IPS DF 4.7 (cell line): ENCODE measurements around the gene FBXO38.

ENCODE experiments used
- DNase-seq: peaks from one replicate; pipeline ENCODE4 v3.0.0-alpha.2; 2013; ENCODE audit warnings: low spot score; ENCODE audit errors: extremely low read depth

The FBXO38 gene

DNA sequence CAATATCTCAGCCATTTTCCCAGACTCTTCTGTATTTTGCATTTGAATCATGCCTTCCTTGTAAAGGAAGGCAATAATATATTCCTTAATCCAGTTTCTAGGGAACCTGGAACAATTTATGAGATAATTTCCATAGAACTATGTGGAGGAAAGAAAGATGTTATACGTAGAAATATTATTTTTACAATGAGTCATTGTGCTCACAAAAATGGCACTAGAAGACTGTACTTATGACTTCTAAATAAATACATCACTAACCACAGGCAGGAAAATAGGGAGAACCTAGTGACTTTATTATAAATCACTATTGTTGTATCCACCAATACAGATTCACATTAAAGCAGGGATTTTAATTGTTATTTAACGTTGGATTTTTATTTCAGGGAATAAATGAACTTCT, 87.6 kb downstream of the FBXO38 start:
- DNase-seq, result no peak

DNA sequence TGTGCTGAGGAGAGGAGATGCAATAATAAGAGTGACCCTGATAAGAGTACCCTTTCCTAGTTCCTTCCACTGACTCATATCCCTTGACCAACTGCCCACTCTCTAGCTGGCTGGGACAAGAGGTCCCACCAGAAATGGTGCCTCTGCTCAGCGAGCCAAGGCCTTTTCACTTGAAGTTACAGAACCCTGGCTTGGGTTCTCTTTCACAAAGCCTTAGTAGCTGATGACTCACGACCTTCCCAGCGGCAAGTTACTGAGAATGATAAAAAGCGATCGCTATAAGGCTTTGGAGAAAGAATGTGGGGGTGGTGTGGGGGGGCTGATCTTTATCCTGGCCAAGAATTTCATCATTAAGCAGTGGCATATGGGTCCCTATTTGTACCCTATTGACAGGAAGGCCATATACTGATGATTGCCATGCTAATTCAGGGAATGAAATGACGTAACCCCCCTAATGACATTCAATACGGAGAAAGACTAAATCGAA, 90.3 kb downstream of the FBXO38 start:
- DNase-seq, result no peak

GRCh38 chr5:148476302-148476701, 92.5 kb downstream of the FBXO38 start:
- DNase-seq, result no peak

- no peak for DNase-seq
Observed at GRCh38 chr5:148477429-148477828, 93.7 kb downstream of the FBXO38 start.

GRCh38 chr5:148482196-148482595, 98.4 kb downstream of the FBXO38 start:
- no peak for DNase-seq

- DNase-seq, result peak; percentile 64
Observed at GRCh38 chr5:148482697-148483462, 99.1 kb downstream of the FBXO38 start.

- no peak for DNase-seq
Observed at GRCh38 chr5:148483750-148484149, 100.0 kb downstream of the FBXO38 start.

- DNase-seq, result no peak
Observed at GRCh38 chr5:148484651-148485050, 100.9 kb downstream of the FBXO38 start.

GRCh38 chr5:148486456-148486855, 102.7 kb downstream of the FBXO38 start:
- no peak for DNase-seq

DNA sequence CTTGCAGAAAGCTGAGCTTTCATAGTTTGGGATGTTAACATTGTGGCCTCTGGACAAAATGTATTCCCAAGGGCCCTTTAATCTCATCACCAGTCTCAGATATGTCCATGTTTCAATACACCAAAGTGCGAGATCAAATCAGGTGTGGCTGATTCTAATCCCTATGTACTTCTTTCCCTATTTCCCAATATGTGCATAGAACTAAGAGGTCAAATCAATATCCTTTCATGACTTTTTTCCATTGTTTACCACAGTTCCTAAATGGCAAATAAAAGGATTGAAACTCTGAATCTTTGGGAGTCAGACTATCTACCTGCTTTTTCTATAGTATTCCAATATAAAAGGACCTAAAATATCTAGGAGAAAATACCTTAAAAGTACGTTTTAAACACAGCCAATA, 105.0 kb downstream of the FBXO38 start:
- no peak for DNase-seq

DNA sequence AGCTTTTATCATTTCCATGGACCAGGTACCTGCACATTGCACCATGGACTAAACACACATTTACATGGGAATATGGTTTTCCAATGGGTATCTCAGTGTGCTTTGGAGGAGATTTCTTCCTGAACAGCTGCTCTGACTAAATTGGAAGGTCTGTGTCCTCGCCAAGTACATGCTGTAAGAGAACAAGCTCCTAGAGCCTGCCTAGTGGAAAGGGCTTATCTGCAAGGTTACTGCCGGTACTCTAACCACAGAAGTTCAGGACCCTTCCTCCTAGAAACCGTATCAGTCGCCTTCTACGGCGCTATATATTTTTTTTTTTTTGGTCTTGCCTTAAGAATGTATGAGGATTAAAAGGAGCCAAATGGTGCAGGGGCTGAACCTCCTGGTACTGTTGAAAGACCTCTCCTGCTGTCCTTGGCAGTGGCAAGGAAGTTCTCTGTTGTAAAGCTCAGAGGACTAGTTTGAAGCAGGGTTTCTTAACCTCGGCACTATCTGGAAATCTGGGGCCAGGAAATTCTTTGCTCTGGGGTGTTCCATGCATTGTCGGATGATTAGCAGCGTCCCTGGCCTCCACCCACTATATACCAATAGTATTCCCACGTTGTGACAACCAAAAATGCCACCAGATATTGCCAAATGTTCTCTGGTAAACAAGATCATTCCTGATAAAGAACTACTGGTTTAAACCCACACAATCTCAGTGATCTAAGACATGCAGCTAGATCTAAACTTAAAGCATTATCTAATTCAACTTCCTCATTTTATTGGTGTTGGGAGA, 107.4 kb downstream of the FBXO38 start:
- no peak for DNase-seq

- DNase-seq, result no peak
Observed at GRCh38 chr5:148491793-148492184, 108.0 kb downstream of the FBXO38 start.

GRCh38 chr5:148492351-148492750, 108.6 kb downstream of the FBXO38 start:
- DNase-seq, result no peak
